ENCODE data around the gene GAA.

The GAA gene

GRCh38 chr17:80055597-80055996 lies 45.8 kb upstream of the GAA start:
- H3K4me3 ChIP-seq (ENCODE audit: low read depth, low read length, poor library complexity, severe bottlenecking) = no peak overlapping the region
- H3K4me1 ChIP-seq (ENCODE audit: insufficient read depth, low read length, severe bottlenecking) = no peaks in the 10 kb centered on the region
- no peaks in the 10 kb centered on the region for H3K79me2 ChIP-seq (ENCODE audit: insufficient read depth, low read length)
- H3F3A ChIP-seq (ENCODE audit: insufficient read depth, low read length) = no peaks in the 10 kb centered on the region
- H4K20me1 ChIP-seq (ENCODE audit: insufficient read depth, low read length) = no peaks in the 10 kb centered on the region
- peaks cover 8% of the 10 kb centered on the region for H3K27me3 ChIP-seq (ENCODE audit: insufficient read depth, low read length)
- H3K9me3 ChIP-seq (ENCODE audit: low read length) = no peaks in the 10 kb centered on the region
- no peak overlapping the region for H3K4me2 ChIP-seq (ENCODE audit: low read length)
- no peaks in the 10 kb centered on the region for H3K36me3 ChIP-seq (ENCODE audit: insufficient read depth, low read length)
- TF ChIP-seq CTCF (IDR thresholded peaks at IDR 0.05; ENCODE audit: low read length) = no peak
- TF ChIP-seq EZH2 (IDR thresholded peaks at IDR 0.05; ENCODE audit: borderline replicate concordance, low read length) = no peak
- no peak overlapping the region for H2AFZ ChIP-seq (ENCODE audit: low read length)
- no peaks in the 10 kb centered on the region for H3K9me2 ChIP-seq (ENCODE audit: low read depth, low read length)
- H3K9ac ChIP-seq (ENCODE audit: low read length) = no peak overlapping the region
- H3K27ac ChIP-seq (ENCODE audit: low read depth, low read length, poor library complexity, severe bottlenecking) = no peak overlapping the region

DNA sequence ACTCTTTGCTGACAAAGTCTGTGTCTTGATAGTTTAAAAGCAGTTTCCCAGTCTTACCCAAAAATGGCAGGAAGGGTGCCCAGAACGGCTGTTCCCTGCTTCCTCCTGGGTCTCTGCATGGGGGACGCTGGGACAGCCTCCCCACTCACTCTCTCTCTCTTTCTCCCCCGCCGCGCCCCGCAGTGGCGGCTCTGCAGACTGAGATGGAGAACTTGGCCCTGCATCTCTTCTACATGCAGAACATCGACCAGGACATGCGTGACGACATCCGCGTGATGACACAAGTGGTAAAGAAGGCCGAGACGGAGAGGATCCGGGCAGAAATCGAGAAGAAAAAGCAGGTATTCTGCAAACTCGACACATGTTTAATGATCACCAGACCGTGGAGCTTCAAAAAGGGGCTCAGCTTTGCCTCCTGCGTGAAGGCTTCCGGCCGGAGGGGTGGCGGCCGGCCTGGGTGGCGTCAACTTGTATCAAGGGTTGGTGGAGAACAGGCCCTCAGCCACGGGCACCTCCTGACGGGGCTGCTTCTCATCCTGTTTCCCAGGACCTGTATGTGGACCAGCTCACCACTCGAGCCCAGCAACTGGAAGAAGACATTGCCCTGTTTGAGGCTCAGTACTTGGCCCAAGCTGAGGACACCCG lies 42.9 kb upstream of the GAA start:
- Histone ChIP-seq H4K20me1 (ENCODE audit: insufficient read depth, low read length) (no peaks in the 10 kb centered on the region), H3F3A (ENCODE audit: insufficient read depth, low read length) (no peaks in the 10 kb centered on the region), H3K27me3 (ENCODE audit: insufficient read depth, low read length) (peaks cover 5% of the 10 kb centered on the region), H3K4me1 (ENCODE audit: insufficient read depth, low read length, severe bottlenecking) (no peaks in the 10 kb centered on the region), H3K36me3 (ENCODE audit: insufficient read depth, low read length) (no peaks in the 10 kb centered on the region), H3K9ac (ENCODE audit: low read length) (no peak overlapping the region), H3K27ac (ENCODE audit: low read depth, low read length, poor library complexity, severe bottlenecking) (no peak overlapping the region), H3K9me3 (ENCODE audit: low read length) (no peaks in the 10 kb centered on the region), H3K4me3 (ENCODE audit: low read depth, low read length, poor library complexity, severe bottlenecking) (no peak overlapping the region), H3K79me2 (ENCODE audit: insufficient read depth, low read length) (no peaks in the 10 kb centered on the region), H3K4me2 (ENCODE audit: low read length) (no peak overlapping the region), H2AFZ (ENCODE audit: low read length) (no peak overlapping the region), H3K9me2 (ENCODE audit: low read depth, low read length) (no peaks in the 10 kb centered on the region)
- TF ChIP-seq CTCF (IDR thresholded peaks at IDR 0.05; ENCODE audit: low read length) (no peak), EZH2 (IDR thresholded peaks at IDR 0.05; ENCODE audit: borderline replicate concordance, low read length) (no peak)

- no peaks in the 10 kb centered on the region for H3K4me1 ChIP-seq (ENCODE audit: insufficient read depth, low read length, severe bottlenecking)
- H3K4me3 ChIP-seq (ENCODE audit: low read depth, low read length, poor library complexity, severe bottlenecking) = no peak overlapping the region
- no peaks in the 10 kb centered on the region for H3K36me3 ChIP-seq (ENCODE audit: insufficient read depth, low read length)
- H3K4me2 ChIP-seq (ENCODE audit: low read length) = no peak overlapping the region
- H3K27me3 ChIP-seq (ENCODE audit: insufficient read depth, low read length) = peaks cover 10% of the 10 kb centered on the region
- H3F3A ChIP-seq (ENCODE audit: insufficient read depth, low read length) = no peaks in the 10 kb centered on the region
- no peaks in the 10 kb centered on the region for H3K9me3 ChIP-seq (ENCODE audit: low read length)
- H3K9me2 ChIP-seq (ENCODE audit: low read depth, low read length) = no peaks in the 10 kb centered on the region
- H4K20me1 ChIP-seq (ENCODE audit: insufficient read depth, low read length) = no peaks in the 10 kb centered on the region
- no peak overlapping the region for H3K9ac ChIP-seq (ENCODE audit: low read length)
- H3K27ac ChIP-seq (ENCODE audit: low read depth, low read length, poor library complexity, severe bottlenecking) = no peak overlapping the region
- TF ChIP-seq EZH2 (IDR thresholded peaks at IDR 0.05; ENCODE audit: borderline replicate concordance, low read length) = no peak
- TF ChIP-seq CTCF (IDR thresholded peaks at IDR 0.05; ENCODE audit: low read length) = no peak
- H3K79me2 ChIP-seq (ENCODE audit: insufficient read depth, low read length) = no peaks in the 10 kb centered on the region
- no peak overlapping the region for H2AFZ ChIP-seq (ENCODE audit: low read length)
Measured at GRCh38 chr17:80060644-80061043, 40.7 kb upstream of the GAA start.

Measured in OCI-LY1 (cell line).